Thyroid gland (tissue), 4 donors: Measurements from ENCODE around the gene YTHDF1.

Experiments used
- CTCF ChIP-seq, 6 experiments: fragments of 200-600 bp in 3 of 6; fragments of 450-650 bp in 3 of 6; sonication (generic) in 3 of 6; IDR thresholded peaks; one replicate each; pipeline ENCODE4 v1.5.1; 2016 to 2019; ENCODE audit warnings: antibody characterized with exemption in 6 of 6, mild to moderate bottlenecking in 2 of 6, inconsistent platforms in 1 of 6, moderate library complexity in 1 of 6
- POLR2A ChIP-seq, 2 donors: fragments of 450-650 bp; IDR thresholded peaks; one replicate each; pipeline ENCODE4 v1.6.1; 2017; ENCODE audit warnings: antibody characterized with exemption in 2 of 2, mild to moderate bottlenecking in 2 of 2, moderate library complexity in 1 of 2

- TF ChIP-seq CTCF (IDR thresholded peaks at IDR 0.05): no peak
- TF ChIP-seq POLR2A (IDR thresholded peaks at IDR 0.05): no peak
Measured at GRCh38 chr20:63172726-63173125, 43.2 kb downstream of the YTHDF1 start.
